ENCODE measurements around the gene DZIP1L.

DNA sequence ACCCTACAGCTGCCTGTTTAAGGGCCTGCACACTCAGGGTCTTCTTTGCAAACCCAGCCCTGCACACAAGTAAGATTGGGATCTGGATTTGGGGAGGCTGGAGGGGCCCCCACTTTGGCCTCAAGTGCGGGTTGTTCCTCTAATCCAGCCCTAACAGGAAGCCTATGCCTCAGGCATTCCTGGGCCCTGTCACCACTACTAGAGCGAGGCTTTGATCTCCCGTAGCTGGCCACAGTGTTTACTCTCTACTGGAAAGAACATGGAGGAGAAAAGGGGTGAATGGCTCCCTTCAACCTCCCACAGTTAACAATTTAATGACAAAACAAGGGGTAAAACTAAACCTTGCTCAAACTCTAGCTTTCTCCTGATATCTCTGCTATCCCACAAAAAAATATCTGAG is 48.4 kb downstream of the DZIP1L start:
- TF ChIP-seq FOXJ3 (CRISPR knock-in tag; IDR thresholded peaks at IDR 0.05) (no peak), SRSF9 (IDR thresholded peaks at IDR 0.05; ENCODE audit: borderline replicate concordance, low read depth, low read length) (no peak), POLR2A (conservative IDR thresholded peaks at IDR 0.05) (no peak), ZNF274 (IDR thresholded peaks at IDR 0.05; ENCODE audit: borderline replicate concordance, low read depth, low read length) (no peak), ZNF175 (CRISPR knock-in tag; IDR thresholded peaks at IDR 0.05; ENCODE audit: low read depth) (no peak), ZBED1 (IDR thresholded peaks at IDR 0.05) (no peak), TBP (optimal IDR thresholded peaks at IDR 0.05; ENCODE audit: low read depth, low read length) (no peak), ZNF217 (CRISPR knock-in tag; IDR thresholded peaks at IDR 0.05) (no peak)
- TF ChIP-seq, protein P1, sequence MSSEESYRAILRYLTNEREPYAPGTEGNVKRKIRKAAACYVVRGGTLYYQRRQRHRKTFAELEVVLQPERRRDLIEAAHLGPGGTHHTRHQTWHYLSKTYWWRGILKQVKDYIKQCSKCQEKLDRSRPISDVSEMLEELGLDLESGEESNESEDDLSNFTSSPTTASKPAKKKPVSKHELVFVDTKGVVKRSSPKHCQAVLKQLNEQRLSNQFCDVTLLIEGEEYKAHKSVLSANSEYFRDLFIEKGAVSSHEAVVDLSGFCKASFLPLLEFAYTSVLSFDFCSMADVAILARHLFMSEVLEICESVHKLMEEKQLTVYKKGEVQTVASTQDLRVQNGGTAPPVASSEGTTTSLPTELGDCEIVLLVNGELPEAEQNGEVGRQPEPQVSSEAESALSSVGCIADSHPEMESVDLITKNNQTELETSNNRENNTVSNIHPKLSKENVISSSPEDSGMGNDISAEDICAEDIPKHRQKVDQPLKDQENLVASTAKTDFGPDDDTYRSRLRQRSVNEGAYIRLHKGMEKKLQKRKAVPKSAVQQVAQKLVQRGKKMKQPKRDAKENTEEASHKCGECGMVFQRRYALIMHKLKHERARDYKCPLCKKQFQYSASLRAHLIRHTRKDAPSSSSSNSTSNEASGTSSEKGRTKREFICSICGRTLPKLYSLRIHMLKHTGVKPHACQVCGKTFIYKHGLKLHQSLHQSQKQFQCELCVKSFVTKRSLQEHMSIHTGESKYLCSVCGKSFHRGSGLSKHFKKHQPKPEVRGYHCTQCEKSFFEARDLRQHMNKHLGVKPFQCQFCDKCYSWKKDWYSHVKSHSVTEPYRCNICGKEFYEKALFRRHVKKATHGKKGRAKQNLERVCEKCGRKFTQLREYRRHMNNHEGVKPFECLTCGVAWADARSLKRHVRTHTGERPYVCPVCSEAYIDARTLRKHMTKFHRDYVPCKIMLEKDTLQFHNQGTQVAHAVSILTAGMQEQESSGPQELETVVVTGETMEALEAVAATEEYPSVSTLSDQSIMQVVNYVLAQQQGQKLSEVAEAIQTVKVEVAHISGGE (CRISPR knock-in tag; IDR thresholded peaks at IDR 0.05) = no peak
- TF ChIP-seq, protein P2, sequence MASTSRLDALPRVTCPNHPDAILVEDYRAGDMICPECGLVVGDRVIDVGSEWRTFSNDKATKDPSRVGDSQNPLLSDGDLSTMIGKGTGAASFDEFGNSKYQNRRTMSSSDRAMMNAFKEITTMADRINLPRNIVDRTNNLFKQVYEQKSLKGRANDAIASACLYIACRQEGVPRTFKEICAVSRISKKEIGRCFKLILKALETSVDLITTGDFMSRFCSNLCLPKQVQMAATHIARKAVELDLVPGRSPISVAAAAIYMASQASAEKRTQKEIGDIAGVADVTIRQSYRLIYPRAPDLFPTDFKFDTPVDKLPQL (IDR thresholded peaks at IDR 0.05; ENCODE audit: extremely low read depth, insufficient read length) = no peak
- TF ChIP-seq, protein P3, sequence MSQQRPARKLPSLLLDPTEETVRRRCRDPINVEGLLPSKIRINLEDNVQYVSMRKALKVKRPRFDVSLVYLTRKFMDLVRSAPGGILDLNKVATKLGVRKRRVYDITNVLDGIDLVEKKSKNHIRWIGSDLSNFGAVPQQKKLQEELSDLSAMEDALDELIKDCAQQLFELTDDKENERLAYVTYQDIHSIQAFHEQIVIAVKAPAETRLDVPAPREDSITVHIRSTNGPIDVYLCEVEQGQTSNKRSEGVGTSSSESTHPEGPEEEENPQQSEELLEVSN (IDR thresholded peaks at IDR 0.05; ENCODE audit: borderline replicate concordance in 1 of 2, extremely low read depth in 1 of 2, insufficient read depth in 1 of 2, insufficient read length in 1 of 2, low read depth in 1 of 2, low read length in 1 of 2, poor library complexity in 1 of 2, severe bottlenecking in 1 of 2) = no peak
- TF ChIP-seq, protein P4, sequence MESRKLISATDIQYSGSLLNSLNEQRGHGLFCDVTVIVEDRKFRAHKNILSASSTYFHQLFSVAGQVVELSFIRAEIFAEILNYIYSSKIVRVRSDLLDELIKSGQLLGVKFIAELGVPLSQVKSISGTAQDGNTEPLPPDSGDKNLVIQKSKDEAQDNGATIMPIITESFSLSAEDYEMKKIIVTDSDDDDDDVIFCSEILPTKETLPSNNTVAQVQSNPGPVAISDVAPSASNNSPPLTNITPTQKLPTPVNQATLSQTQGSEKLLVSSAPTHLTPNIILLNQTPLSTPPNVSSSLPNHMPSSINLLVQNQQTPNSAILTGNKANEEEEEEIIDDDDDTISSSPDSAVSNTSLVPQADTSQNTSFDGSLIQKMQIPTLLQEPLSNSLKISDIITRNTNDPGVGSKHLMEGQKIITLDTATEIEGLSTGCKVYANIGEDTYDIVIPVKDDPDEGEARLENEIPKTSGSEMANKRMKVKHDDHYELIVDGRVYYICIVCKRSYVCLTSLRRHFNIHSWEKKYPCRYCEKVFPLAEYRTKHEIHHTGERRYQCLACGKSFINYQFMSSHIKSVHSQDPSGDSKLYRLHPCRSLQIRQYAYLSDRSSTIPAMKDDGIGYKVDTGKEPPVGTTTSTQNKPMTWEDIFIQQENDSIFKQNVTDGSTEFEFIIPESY (CRISPR knock-in tag; IDR thresholded peaks at IDR 0.05) = no peak
- TF ChIP-seq, protein P5, sequence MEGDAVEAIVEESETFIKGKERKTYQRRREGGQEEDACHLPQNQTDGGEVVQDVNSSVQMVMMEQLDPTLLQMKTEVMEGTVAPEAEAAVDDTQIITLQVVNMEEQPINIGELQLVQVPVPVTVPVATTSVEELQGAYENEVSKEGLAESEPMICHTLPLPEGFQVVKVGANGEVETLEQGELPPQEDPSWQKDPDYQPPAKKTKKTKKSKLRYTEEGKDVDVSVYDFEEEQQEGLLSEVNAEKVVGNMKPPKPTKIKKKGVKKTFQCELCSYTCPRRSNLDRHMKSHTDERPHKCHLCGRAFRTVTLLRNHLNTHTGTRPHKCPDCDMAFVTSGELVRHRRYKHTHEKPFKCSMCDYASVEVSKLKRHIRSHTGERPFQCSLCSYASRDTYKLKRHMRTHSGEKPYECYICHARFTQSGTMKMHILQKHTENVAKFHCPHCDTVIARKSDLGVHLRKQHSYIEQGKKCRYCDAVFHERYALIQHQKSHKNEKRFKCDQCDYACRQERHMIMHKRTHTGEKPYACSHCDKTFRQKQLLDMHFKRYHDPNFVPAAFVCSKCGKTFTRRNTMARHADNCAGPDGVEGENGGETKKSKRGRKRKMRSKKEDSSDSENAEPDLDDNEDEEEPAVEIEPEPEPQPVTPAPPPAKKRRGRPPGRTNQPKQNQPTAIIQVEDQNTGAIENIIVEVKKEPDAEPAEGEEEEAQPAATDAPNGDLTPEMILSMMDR (IDR thresholded peaks at IDR 0.05 in 2 of 3, conservative IDR thresholded peaks at IDR 0.05 in 1 of 3; ENCODE audit: insufficient read depth in 2 of 3, low read depth in 1 of 3, low read length in 3 of 3) = no peak
- TF ChIP-seq, protein P6, sequence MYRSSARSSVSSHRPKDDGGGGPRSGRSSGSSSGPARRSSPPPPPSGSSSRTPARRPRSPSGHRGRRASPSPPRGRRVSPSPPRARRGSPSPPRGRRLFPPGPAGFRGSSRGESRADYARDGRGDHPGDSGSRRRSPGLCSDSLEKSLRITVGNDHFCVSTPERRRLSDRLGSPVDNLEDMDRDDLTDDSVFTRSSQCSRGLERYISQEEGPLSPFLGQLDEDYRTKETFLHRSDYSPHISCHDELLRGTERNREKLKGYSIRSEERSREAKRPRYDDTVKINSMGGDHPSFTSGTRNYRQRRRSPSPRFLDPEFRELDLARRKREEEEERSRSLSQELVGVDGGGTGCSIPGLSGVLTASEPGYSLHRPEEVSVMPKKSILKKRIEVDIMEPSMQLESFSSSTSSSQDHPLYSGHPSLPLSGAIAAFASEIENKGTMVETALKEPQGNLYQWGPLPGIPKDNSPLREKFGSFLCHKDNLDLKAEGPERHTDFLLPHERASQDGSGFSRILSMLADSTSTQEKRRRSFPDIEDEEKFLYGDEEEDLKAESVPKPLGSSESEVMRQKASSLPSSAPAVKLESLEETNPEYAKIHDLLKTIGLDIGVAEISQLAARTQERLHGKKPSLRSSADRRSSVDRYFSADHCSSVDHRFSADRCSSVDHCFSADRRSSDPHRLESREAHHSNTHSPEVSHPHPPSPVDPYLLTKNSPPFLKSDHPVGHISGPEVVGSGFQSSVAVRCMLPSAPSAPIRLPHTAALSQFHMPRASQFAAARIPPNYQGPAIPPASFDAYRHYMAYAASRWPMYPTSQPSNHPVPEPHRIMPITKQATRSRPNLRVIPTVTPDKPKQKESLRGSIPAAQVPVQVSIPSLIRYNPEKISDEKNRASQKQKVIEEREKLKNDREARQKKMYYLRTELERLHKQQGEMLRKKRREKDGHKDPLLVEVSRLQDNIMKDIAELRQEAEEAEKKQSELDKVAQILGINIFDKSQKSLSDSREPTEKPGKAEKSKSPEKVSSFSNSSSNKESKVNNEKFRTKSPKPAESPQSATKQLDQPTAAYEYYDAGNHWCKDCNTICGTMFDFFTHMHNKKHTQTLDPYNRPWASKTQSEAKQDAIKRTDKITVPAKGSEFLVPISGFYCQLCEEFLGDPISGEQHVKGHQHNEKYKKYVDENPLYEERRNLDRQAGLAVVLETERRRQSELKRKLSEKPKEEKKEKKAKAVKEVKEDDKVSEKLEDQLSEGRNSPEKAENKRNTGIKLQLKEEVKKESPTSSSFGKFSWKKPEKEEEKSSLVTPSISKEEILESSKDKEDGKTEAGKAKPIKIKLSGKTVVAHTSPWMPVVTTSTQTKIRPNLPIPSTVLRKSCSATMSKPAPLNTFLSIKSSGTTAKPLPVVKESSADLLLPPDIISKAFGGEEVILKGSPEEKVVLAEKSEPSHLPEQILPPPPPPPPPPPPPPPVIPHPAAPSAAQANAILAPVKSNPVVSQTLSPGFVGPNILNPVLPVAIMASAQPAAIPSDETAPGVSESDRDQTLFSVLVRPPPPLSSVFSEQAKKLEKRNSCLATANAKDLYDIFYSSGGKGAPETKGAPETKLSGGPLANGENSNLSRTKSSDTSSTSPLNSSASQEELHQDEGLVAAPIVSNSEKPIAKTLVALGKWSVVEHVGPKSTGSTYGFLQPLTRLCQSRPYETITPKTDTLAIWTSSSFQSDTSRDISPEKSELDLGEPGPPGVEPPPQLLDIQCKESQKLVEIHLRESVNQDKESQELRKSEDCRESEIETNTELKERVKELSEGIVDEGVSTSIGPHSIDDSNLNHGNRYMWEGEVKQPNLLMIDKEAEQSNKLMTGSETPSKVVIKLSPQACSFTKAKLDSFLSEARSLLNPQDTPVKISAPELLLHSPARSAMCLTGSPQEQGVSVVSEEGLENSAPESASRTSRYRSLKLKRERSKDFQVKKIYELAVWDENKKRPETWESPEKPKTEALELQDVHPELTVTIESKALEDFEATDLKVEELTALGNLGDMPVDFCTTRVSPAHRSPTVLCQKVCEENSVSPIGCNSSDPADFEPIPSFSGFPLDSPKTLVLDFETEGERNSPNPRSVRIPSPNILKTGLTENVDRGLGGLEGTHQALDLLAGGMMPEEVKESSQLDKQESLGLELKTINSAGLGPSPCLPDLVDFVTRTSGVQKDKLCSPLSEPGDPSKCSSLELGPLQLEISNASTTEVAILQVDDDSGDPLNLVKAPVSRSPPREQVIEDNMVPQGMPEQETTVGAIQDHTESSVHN (IDR thresholded peaks at IDR 0.05; ENCODE audit: borderline replicate concordance in 1 of 2, low read depth in 1 of 2) = no peak

All from K562 (cell line).